SKM-1 (cell line): ENCODE measurements around the gene IRAK4.
"Not testable (repeated sequence)": the region's sequence is repeated elsewhere in the genome, so short reads cannot be mapped to it uniquely, and the experiment has no call there.

Source experiments
- DNase-seq: peaks from one replicate; lab custom pipeline; 2025; ENCODE audit not compliant: unreplicated experiment; lab: John Stamatoyannopoulos, UW

IRAK4 gene

GRCh38 chr12:43758728-43759563 lies at the start of gene IRAK4, which contains the start of gene PUS7L:
Gene IRAK4, plus strand, starts transcription at chr12:43758951. Its CDS starts 9,161 bp downstream, at chr12:43768112.
Gene PUS7L, minus strand, starts transcription at chr12:43758790. Its CDS starts 3,545 bp downstream, at chr12:43755245.
- DNase-seq = peak; percentile 52

DNA sequence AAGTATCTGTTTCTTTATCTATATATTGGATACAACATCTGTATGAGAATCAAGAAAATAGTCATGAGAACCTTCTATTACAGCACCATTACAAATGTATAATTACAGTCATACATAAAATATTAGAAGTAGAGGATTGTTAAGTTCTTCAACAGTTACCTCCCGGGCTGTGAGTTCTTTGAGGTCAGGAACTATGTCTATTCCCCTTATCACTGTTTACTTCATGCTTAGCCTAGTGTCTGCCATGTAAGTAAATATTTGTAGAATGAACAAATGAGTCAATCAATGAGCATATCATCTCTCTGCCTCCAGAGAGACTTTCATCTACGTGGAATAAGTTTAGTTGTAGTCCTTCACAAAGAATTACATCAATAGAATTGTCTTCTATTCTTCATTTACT lies 47.4 kb upstream of the IRAK4 start:
- no peak for DNase-seq

- no peak for DNase-seq
These were observed 36.1 kb upstream of the IRAK4 start for GRCh38 chr12:43722621-43723020.

- DNase-seq = no peak
These were observed 35.6 kb upstream of the IRAK4 start for GRCh38 chr12:43723134-43723533.

- DNase-seq = no peak
These were observed 30.6 kb upstream of the IRAK4 start for GRCh38 chr12:43728117-43728516.

DNA sequence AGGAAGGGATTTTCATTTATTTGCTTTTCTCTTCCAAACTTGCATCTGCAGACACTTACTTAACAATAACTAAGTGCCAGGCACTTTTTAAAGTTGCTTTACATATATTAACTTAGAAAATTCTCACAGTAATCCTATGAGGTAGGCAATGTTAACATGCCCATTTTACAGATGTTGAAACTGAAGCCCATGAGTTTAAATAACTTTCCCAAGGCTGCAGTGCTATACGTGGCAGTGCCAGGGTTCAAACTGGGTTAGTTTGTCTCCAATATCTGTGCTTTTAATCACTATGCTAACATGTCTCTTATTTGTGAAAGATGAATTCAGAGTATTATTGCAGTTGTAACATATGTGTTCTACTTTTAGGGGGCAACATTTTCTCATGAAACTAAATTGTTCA lies 30.1 kb upstream of the IRAK4 start:
- no peak for DNase-seq

GRCh38 chr12:43730283-43730682 lies 28.5 kb upstream of the IRAK4 start:
- no peak for DNase-seq

DNA sequence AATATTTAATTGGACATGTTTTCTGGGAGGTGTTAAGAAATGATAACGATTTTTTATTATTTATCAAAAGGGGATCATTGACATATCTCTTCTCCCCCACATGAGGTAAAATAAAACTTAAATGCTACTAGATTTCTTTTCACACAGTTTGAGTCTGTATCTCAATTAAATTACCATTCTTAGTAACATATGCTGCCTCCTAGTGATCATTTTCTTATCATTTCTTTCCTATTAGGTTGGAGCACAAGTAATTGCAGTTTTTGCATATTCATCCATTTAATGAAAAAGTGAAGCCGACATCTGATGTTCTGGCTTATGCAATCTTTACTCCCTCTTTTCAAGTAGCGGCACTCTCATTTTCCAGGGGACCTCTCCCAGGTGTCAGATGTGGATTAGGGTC lies 25.1 kb upstream of the IRAK4 start:
- no peak for DNase-seq

GRCh38 chr12:43736927-43737440 lies 21.8 kb upstream of the IRAK4 start:
- no peak for DNase-seq

DNA sequence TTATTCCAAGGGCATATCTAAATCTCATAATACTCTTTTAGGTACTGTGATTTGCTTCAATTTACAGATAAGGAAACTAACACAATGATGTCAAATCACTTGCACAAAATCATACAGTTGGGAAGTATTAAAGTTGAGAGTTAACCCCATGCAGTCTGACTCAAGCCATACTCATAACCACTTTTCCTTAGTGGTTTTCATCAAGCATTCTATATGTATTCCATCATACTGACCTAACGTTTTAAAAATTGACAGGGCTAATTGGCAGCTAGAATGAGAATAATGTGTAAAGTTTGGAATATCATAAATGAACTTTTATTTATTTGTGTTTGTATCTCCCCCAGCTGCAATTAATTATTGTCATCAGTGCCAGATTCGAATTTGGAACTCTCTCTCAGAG lies 21.1 kb upstream of the IRAK4 start:
- no peak for DNase-seq

GRCh38 chr12:43740511-43741100 lies 18.1 kb upstream of the IRAK4 start:
- DNase-seq = no peak

- no peak for DNase-seq
These were observed 16.6 kb upstream of the IRAK4 start for GRCh38 chr12:43742106-43742505.

GRCh38 chr12:43744826-43745225 lies 13.9 kb upstream of the IRAK4 start:
- no peak for DNase-seq

DNA sequence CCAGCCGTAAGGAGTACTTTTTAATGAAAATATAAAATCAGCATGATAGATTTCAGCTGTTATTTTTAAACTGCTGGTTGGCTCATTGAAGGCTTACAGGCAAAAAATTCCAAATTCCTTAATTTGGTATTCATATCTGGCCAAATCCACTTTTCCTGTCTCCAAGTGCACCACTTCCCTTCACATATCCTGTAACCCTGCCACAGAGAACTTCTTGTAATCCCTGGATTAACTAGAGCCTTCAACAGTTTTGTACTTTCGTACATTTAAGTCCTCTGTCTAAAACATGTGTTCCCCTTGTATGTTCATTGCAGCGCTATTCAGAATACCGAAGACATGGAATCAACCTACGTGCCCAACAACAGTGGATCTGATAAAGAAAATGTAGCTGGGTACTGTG lies 9.7 kb upstream of the IRAK4 start:
- no peak for DNase-seq

DNA sequence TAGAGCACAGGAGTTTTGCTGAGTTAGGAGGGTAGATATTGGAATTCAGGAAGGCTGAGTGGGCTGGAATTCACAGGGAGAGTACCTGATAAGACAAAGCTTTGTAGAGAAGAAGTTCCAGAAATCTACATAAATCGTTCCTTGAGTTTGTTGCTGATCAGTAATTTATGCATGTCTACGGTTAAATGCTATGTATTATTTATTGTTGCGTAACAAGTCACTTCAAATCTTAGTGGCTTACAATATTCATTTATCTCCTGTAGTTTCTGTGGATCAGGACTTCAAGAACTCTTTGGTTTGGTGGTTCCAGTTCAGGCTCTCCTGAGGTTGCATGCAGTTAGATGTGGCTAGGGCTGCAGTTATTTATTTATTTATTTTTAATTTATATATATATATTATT lies 7.9 kb upstream of the IRAK4 start:
- no peak for DNase-seq

- not testable (repeated sequence) for DNase-seq
These were observed 7.4 kb upstream of the IRAK4 start for GRCh38 chr12:43751360-43751759.

DNA sequence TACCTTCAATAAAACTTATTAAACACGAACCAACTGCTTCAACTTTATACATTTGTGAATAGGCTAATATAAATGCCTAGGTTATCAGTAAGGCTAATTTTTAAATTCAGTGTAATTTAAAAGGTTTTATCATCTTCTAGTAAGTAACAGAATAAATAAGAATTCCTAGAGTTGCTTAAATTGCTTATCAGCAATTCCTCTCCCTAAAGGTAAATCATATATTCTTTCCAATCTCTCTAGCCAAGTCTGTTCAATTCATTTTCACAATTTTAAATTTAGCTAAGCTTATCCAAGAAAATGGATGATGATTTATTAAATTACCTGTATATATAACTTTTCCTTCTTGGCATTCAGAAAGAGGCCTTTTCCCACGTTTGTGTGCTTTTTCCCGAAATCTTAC lies 4.7 kb upstream of the IRAK4 start:
- no peak for DNase-seq

GRCh38 chr12:43758247-43758727 lies 464 bp upstream of the IRAK4 start:
- no peak for DNase-seq

GRCh38 chr12:43760396-43760795 lies 1.6 kb downstream of the IRAK4 start:
- DNase-seq = no peak

DNA sequence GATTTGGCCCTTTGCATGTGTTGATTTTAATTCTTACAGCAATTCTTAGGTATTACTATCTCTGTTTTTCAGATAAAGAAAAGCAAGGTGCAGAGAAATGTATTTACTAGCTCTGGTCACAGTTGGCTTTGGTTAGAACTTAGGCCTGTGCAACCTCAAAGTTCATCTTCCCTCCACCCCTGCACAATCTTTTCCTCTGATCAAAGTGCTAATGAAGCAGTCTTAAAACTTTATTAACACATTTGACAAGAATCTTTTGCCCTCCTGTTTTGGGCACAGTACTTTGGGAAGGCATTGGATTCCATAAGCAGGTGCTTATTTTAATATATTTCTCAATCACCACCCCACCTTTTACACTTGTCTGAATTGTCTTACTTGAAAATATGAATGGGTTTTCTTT lies 2.7 kb downstream of the IRAK4 start:
- no peak for DNase-seq

DNA sequence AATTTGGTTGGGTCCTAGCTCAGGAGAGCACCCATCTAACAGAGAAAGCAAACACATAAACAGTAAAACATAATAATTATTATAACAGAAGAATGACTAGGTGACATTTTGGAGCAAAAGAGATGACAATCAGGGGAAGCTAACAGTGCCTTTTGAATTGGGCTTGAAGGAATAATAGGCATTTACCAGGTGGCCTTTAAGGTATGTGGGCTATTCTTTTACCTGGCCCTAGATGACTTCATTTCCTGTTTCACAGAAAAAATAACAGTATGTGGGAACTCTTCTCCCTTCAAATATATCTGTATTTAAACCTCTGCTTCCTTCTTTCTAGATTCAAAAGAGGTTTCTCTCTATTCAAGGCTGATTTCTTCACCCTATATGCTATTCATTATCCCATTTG lies 3.8 kb downstream of the IRAK4 start:
- no peak for DNase-seq

DNA sequence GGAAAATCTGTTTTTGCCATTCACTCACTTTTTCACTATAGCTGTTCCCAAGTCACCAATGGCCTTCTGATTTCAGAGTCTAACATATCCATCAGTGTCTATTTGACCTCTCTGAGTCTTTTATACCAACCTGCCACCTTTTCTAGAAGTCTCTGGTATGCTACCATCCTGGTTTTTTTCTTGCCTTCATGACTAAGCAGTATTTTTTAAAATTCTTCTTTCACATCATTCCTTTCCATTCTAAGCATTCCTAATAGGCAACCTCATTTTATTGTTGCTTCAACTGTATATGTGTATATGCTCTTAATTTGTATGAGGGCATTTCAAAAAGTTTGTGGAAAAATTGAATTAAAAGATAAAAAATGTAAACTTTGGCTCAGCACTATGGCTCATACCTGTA lies 5.0 kb downstream of the IRAK4 start:
- no peak for DNase-seq
